CD4-positive, alpha-beta memory T cell (primary cell): ENCODE measurements around the gene ZBTB38. TPM values are rescaled to one million over a fixed set of nuclear protein-coding genes. Genes with fewer than 3 reads are reported as not detected.
A peak's percentile ranks its signal among the peaks of the same experiment; 100 is the strongest.

Experiments used
- CTCF ChIA-PET: fragments of 350-600 bp; sonication (Branson Sonifier 250); formaldehyde crosslinking; loops from one replicate; lab custom pipeline; 2021; ENCODE audit warnings: inconsistent platforms; ENCODE audit not compliant: partially characterized antibody; lab: Charles Lee
- POLR2A ChIA-PET: fragments of 350-600 bp; sonication (Branson Sonifier 250); formaldehyde crosslinking; loops from one replicate; lab custom pipeline; 2021; ENCODE audit not compliant: partially characterized antibody; lab: Charles Lee
- DNase-seq, 5 donors: peaks; one replicate each; pipeline versions ENCODE4 v3.0.0 to v3.0.0-alpha.2; 2020 to 2022; ENCODE audit warnings: mixed read lengths in 1 of 5
- H3K27ac ChIP-seq: one replicate; pipeline ENCODE4 v1.7.0; 2013; ENCODE audit warnings: low read depth, low read length
- H3K27me3 ChIP-seq: 2 replicates; pipeline ENCODE4 v1.7.0; 2013; ENCODE audit warnings: mild to moderate bottlenecking, low read length, moderate library complexity; ENCODE audit not compliant: insufficient read depth
- H3K36me3 ChIP-seq: 2 replicates; pipeline ENCODE4 v1.7.0; 2013; ENCODE audit warnings: mild to moderate bottlenecking, low read length, moderate library complexity; ENCODE audit not compliant: insufficient read depth
- H3K4me1 ChIP-seq: 2 replicates; pipeline ENCODE4 v1.7.0; 2013; ENCODE audit warnings: mild to moderate bottlenecking, low read length, moderate library complexity; ENCODE audit not compliant: insufficient read depth
- H3K4me3 ChIP-seq, 2 donors: one replicate each; pipeline ENCODE4 v1.7.0; 2013; ENCODE audit warnings: low read length in 2 of 2, mild to moderate bottlenecking in 1 of 2
- H3K9me3 ChIP-seq, 2 donors: one replicate each; pipeline ENCODE4 v1.7.0; 2013; ENCODE audit warnings: low read length in 2 of 2, control low read depth in 1 of 2; ENCODE audit not compliant: control insufficient read depth in 1 of 2
- H3K27ac Mint-ChIP-seq, 7 donors: one replicate each; pipeline ENCODE4 v1.8.0; 2020 to 2021; ENCODE audit warnings: mixed read lengths in 7 of 7, mild to moderate bottlenecking in 6 of 7, inconsistent platforms in 3 of 7, moderate library complexity in 3 of 7
- H3K27me3 Mint-ChIP-seq, 2 donors: one replicate each; pipeline ENCODE4 v1.8.0; 2020 to 2021; ENCODE audit warnings: mixed read lengths in 2 of 2
- H3K36me3 Mint-ChIP-seq, 2 donors: one replicate each; pipeline ENCODE4 v1.8.0; 2020 to 2021; ENCODE audit warnings: mixed read lengths in 2 of 2, inconsistent platforms in 1 of 2, mild to moderate bottlenecking in 1 of 2
- H3K4me1 Mint-ChIP-seq, 4 donors: one replicate each; pipeline ENCODE4 v1.8.0; 2020 to 2021; ENCODE audit warnings: mixed read lengths in 4 of 4, mild to moderate bottlenecking in 1 of 4
- H3K4me3 Mint-ChIP-seq, 8 donors: one replicate each; pipeline ENCODE4 v1.8.0; 2020 to 2021; ENCODE audit warnings: mixed read lengths in 8 of 8, mild to moderate bottlenecking in 7 of 8, moderate library complexity in 6 of 8, inconsistent platforms in 3 of 8
- H3K9me3 Mint-ChIP-seq, 8 donors: one replicate each; pipeline ENCODE4 v1.8.0; 2020 to 2021; ENCODE audit warnings: mixed read lengths in 8 of 8, mild to moderate bottlenecking in 5 of 8, inconsistent platforms in 3 of 8, moderate library complexity in 1 of 8
- intact Hi-C: fragments of 100-400 bp; cut with micrococcal nuclease; formaldehyde crosslinking; loops from one replicate; pipeline ENCODE4 v1.15.1; 2023
- polyA plus RNA-seq, 2 donors: library from polyadenylated mRNA; unstranded; fragments of 300-500 nt; fragmentation: Illumina TruSeq; gene quantifications; one replicate each; pipeline ENCODE4 v1.2.3, GENCODE V29; 2021
- total RNA-seq, 2 experiments: library from RNA; stranded (reverse); gene quantifications; one replicate each; pipeline ENCODE4 v1.2.3, GENCODE V29; 2021

ZBTB38 gene
- total and polyA plus RNA-seq, 4 experiments from 2014 or later: 44.1 to 103 (median 87.2) TPM

DNA sequence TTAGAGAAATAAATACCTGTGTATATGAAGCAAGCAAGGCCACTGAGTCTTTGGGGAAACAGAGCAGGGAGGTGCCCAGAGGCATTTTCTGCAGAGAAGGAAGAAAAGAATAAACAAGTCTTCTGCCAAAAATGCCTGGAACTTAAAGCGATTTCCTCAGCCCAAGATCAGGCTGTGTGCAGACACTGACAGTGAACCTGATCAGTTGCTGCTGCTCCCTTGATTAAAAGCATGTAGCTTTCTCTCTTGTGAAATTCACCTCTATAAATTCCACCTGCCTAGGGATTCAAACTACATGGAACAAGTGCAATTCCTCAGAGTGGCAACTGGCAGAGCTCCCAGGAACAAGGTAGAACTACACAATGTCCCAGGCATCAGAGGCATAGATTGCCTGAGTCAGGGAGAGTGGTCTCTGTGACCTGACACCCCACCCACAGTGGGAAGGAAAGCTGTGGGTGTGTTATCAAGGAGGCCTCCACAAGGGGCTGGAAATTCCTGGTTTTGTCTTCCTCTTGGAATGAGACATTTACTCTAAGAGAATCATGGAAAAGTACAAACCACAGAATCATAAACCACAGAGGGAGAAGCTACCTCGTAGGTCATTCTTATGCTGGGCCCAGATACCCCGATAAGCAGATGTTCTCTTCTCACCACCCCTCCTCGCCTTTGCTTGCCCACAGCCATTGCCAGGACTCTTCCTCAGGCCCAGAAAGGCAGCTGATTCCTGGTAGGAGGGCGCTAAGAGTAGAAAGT lies 1.8 kb upstream of the ZBTB38 start:
- Mint-ChIP-seq H3K27me3 (peaks cover under 1 to 1% of the 10 kb centered on the region in 2 donors), H3K4me1 (peaks cover 5 to 11% (median 8%) of the 10 kb centered on the region in 4 donors), H3K36me3 (no peaks in the 10 kb centered on the region), H3K27ac (no peak overlapping the region), H3K4me3 (no peak overlapping the region), H3K9me3 (peaks cover 0 to 6% (median 2%) of the 10 kb centered on the region in 8 donors)
- Histone ChIP-seq H3K4me1 (no peaks in the 10 kb centered on the region), H3K36me3 (no peaks in the 10 kb centered on the region), H3K4me3 (no peak overlapping the region), H3K27me3 (no peaks in the 10 kb centered on the region), H3K9me3 (no peaks in the 10 kb centered on the region), H3K27ac (no peak overlapping the region)
- DNase-seq: no peak
- ChIA-PET CTCF (interaction anchor here (1.3 to 2.9 kb wide), 3 partner anchors 75 to 91 kb away, joined by 3 to 22 read pairs (median 4); no protein-coding TSS in a partner anchor), POLR2A (interaction anchor here (1.1 kb wide), 1 partner anchor 88 kb away, joined by 3 read pairs; no protein-coding TSS in a partner anchor)
- intact Hi-C loops: no loop called here

DNA sequence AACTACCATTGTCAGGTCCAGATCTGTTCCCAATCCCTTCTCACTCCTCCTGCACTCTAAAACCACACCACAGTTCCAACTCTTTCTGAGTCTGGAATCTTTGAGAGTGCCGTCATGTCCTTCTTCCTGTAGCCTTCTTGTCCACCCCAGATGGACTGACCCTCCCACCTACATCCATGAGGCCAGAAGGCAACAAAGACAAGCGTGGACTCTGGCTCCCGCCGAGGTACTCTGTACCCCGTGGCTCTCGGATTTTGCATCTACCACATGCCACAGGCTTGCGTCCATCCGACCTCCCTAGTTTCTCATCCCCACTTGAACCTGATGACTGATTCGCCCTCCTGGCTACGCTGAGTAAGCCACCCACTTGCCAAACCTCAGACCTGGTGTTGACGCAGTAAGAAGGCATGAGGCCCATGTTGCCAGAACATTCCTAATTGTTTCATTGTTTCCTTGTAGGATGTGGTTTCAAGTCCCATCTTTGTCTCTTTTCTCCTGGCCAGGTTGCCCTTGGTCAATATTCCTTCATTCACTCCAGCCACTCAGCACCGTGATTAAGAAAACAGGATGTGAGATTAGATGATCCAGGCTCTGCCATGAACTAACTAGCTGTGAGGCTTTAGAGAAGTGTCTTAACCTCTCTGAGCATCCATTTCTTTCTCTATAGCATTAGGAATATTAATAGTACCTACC lies 1.1 kb upstream of the ZBTB38 start:
- Histone ChIP-seq H3K9me3 (no peaks in the 10 kb centered on the region), H3K27ac (no peak overlapping the region), H3K27me3 (no peaks in the 10 kb centered on the region), H3K4me3 (no peak overlapping the region), H3K4me1 (no peaks in the 10 kb centered on the region), H3K36me3 (no peaks in the 10 kb centered on the region)
- Mint-ChIP-seq H3K9me3 (peaks cover 0 to 6% (median 2%) of the 10 kb centered on the region in 8 donors), H3K27ac (peak overlapping the region in 1 of 7 donors; percentile 19), H3K4me3 (no peak overlapping the region), H3K36me3 (no peaks in the 10 kb centered on the region), H3K27me3 (peaks cover 0 to 1% of the 10 kb centered on the region in 2 donors), H3K4me1 (peaks cover 5 to 11% (median 8%) of the 10 kb centered on the region in 4 donors)
- ChIA-PET CTCF (interaction anchor here (0.8 to 3.5 kb wide), 5 partner anchors 61 to 90 kb away, joined by 3 to 22 read pairs (median 4); no protein-coding TSS in a partner anchor), POLR2A (interaction anchor here (1.1 kb wide), 1 partner anchor 88 kb away, joined by 3 read pairs; no protein-coding TSS in a partner anchor)
- no peak for DNase-seq
- intact Hi-C loops: no loop called here

DNA sequence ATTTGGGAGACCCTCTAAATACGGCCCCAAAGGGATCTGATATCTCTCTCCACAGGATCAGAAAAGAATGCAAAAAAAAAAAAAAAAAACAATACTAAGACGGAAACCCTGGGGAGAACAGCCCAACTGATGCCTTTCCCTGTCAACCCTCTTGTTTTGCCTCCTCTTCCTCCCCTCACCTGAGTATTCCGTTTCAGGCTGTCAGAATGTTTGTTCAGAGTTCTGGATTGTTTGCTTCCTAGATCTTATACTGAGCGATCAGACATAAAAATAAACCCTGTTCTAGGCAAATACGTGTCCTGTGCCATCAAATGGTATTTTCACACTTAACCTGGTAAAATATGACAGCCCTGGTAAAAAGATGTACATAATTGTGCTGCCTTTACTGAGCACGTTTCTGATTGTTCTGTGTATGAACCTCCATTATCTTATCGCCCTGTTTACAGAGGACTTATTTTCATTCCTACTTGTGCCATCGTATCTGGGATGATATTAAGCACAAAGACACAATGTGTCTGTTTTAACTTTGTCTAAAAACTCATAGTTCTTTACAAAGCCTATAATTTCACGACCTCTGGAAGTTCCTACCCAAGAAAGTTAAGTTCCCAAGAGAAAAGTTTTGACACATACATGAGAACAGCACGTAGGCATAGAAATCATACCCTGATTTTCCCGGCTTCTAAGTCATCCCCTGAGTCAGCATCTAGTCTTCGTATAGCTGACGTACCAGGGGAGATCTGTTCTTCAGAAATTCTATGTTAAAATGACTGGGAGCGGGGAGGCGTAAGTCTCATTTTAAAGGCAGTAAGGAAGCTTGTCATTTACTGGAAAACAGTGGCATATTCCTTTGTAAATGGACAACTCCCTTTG lies 856 bp downstream of the ZBTB38 start:
- Mint-ChIP-seq H3K27ac (peak overlapping the region in 4 of 7 donors; percentile 23 to 56 (median 44)), H3K4me3 (no peak overlapping the region), H3K36me3 (no peaks in the 10 kb centered on the region), H3K9me3 (peaks cover 0 to 2% (median 0%) of the 10 kb centered on the region in 8 donors), H3K27me3 (no peaks in the 10 kb centered on the region), H3K4me1 (peaks cover 5 to 11% (median 8%) of the 10 kb centered on the region in 4 donors)
- POLR2A ChIA-PET: interaction anchor here (0.6 to 3.3 kb wide), 11 partner anchors 10 to 373 kb away, joined by 3 to 9 read pairs (median 6); partner anchors contain the start of gene PXYLP1
- no peaks in the 10 kb centered on the region for H3K9me3 ChIP-seq
- H3K4me3 ChIP-seq: no peak overlapping the region
- no peaks in the 10 kb centered on the region for H3K36me3 ChIP-seq
- no peaks in the 10 kb centered on the region for H3K4me1 ChIP-seq
- no peak for DNase-seq
- H3K27me3 ChIP-seq: no peaks in the 10 kb centered on the region
- no peak overlapping the region for H3K27ac ChIP-seq
- intact Hi-C loops: no loop called here
- CTCF ChIA-PET: interaction anchor here (0.6 to 5.1 kb wide), 22 partner anchors 9 to 114 kb away, joined by 3 to 79 read pairs (median 6); no protein-coding TSS in a partner anchor

DNA sequence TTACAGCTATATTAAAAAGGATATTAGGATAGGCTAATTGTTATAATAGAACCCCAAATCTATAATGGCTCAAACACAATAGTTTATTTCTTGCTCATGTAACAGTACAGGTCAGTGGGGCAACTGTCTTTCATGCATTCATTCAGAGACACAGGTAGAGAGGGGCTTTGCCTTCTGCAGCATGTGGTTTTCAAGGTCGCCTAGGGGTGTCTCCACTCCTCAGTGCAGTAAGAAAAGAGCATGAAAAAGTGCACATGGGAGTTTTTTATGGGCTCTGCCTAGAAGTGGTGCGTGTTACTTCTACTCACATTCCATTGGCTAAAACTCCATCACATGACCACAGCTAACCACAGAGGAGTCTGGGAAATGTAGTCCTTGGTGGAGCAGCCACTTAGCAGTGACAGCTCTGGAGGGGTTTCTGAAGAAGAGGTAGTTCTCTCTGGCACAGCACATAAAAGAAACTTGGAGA lies 1.8 kb downstream of the ZBTB38 start:
- Mint-ChIP-seq H3K27ac (peak overlapping the region in 6 of 7 donors; percentile 30 to 90 (median 58)), H3K4me1 (peaks cover 5 to 11% (median 8%) of the 10 kb centered on the region in 4 donors), H3K4me3 (no peak overlapping the region), H3K27me3 (no peaks in the 10 kb centered on the region), H3K9me3 (peaks cover 0 to 2% (median 0%) of the 10 kb centered on the region in 8 donors), H3K36me3 (no peaks in the 10 kb centered on the region)
- Histone ChIP-seq H3K4me3 (no peak overlapping the region), H3K27ac (no peak overlapping the region), H3K4me1 (no peaks in the 10 kb centered on the region), H3K27me3 (no peaks in the 10 kb centered on the region), H3K9me3 (no peaks in the 10 kb centered on the region), H3K36me3 (no peaks in the 10 kb centered on the region)
- intact Hi-C loops: loop anchor here (1.0 to 10.0 kb wide), 5 partner anchors 41 to 195 kb away; no protein-coding TSS in a partner anchor
- peak; percentile 82 to 88 (median 84) for DNase-seq
- POLR2A ChIA-PET: interaction anchor here (0.6 to 3.3 kb wide), 12 partner anchors 9 to 138 kb away, joined by 3 to 9 read pairs (median 4); partner anchors contain the start of genes PXYLP1 and RASA2
- CTCF ChIA-PET: interaction anchor here (0.6 to 5.1 kb wide), 24 partner anchors 10 to 115 kb away, joined by 3 to 79 read pairs (median 6); no protein-coding TSS in a partner anchor

DNA sequence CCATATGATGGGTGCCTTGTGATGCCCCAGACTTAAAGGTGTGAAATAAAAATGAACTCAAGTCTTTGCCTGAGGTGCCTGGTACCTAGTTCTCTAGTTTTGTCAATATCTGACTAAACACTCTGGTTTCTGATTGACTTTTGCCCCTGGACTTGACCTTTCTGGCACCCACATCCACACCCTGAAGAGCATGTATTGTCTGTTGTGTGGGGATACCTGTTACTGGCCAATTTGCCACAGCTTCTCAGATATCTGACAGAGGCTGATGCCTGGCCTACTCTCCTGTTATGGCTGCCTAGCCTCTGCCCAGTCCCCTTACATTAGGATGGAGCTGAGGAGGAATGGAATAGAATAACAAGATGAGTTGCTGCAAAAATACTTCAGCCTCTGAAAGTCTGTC lies 3.6 kb downstream of the ZBTB38 start:
- Mint-ChIP-seq H3K4me3 (no peak overlapping the region), H3K27ac (peak overlapping the region in 1 of 7 donors; percentile 55), H3K9me3 (peaks cover 0 to 2% (median 0%) of the 10 kb centered on the region in 8 donors), H3K36me3 (no peaks in the 10 kb centered on the region), H3K4me1 (peaks cover 17 to 29% (median 22%) of the 10 kb centered on the region in 4 donors), H3K27me3 (no peaks in the 10 kb centered on the region)
- Histone ChIP-seq H3K27ac (no peak overlapping the region), H3K27me3 (no peaks in the 10 kb centered on the region), H3K36me3 (no peaks in the 10 kb centered on the region), H3K4me3 (no peak overlapping the region), H3K9me3 (no peaks in the 10 kb centered on the region), H3K4me1 (peaks cover 17% of the 10 kb centered on the region)
- ChIA-PET POLR2A (interaction anchor here (1.0 to 3.3 kb wide), 5 partner anchors 9 to 65 kb away, joined by 3 to 14 read pairs (median 3); no protein-coding TSS in a partner anchor), CTCF (interaction anchor here (0.8 to 5.1 kb wide), 10 partner anchors 9 to 82 kb away, joined by 3 to 79 read pairs (median 12); no protein-coding TSS in a partner anchor)
- intact Hi-C loops: loop anchor here (2.0 to 10.0 kb wide), 2 partner anchors 39 to 193 kb away; no protein-coding TSS in a partner anchor
- no peak for DNase-seq

DNA sequence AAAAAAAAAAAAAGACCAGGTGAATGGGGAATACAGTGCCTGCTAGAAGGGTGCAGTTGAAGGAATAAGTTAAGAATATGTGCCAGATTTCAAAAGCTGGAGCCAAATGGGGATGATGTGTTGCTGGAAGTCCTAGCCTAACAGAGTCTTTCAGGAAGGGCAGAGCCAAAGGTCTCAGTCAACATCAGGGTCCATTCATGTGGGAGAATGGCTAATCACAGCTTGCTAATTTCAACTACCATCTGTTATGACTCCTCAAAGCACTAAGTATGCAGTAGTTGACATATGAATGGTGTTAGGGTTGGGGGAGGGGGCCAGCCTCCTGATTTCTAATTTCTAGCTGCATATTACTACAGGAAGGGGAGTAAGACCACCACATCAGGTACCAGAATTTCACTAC lies 4.4 kb downstream of the ZBTB38 start:
- Histone ChIP-seq H3K4me1 (peaks cover 20% of the 10 kb centered on the region), H3K27me3 (no peaks in the 10 kb centered on the region), H3K9me3 (no peaks in the 10 kb centered on the region), H3K27ac (no peak overlapping the region), H3K4me3 (no peak overlapping the region), H3K36me3 (no peaks in the 10 kb centered on the region)
- no peaks in the 10 kb centered on the region for H3K36me3 Mint-ChIP-seq
- H3K9me3 Mint-ChIP-seq: peaks cover 0 to 2% (median 0%) of the 10 kb centered on the region in 8 donors
- ChIA-PET CTCF (interaction anchor here (1.2 to 5.1 kb wide), 8 partner anchors 9 to 81 kb away, joined by 3 to 79 read pairs (median 10); no protein-coding TSS in a partner anchor), POLR2A (interaction anchor here (1.0 to 3.3 kb wide), 6 partner anchors 8 to 66 kb away, joined by 3 to 14 read pairs (median 4); no protein-coding TSS in a partner anchor)
- intact Hi-C loops: loop anchor here (10.0 kb wide), 1 partner anchor 192 kb away; no protein-coding TSS in a partner anchor
- no peak overlapping the region for H3K4me3 Mint-ChIP-seq
- DNase-seq: no peak
- H3K4me1 Mint-ChIP-seq: peaks cover 19 to 31% (median 24%) of the 10 kb centered on the region in 4 donors
- H3K27ac Mint-ChIP-seq: no peak overlapping the region
- no peaks in the 10 kb centered on the region for H3K27me3 Mint-ChIP-seq
